GM12873 (cell line): ENCODE results near the gene EXOC6.

Experiments
- TF ChIP-seq, protein P1 (sequence below): IDR thresholded peaks from 2 replicates; pipeline ENCODE4 v1.5.1; 2012; ENCODE audit warnings: low read depth, mild to moderate bottlenecking, moderate library complexity, low read length, control low read depth; ENCODE audit not compliant: insufficient read depth; ENCODE audit errors: missing control alignments

Gene EXOC6

DNA sequence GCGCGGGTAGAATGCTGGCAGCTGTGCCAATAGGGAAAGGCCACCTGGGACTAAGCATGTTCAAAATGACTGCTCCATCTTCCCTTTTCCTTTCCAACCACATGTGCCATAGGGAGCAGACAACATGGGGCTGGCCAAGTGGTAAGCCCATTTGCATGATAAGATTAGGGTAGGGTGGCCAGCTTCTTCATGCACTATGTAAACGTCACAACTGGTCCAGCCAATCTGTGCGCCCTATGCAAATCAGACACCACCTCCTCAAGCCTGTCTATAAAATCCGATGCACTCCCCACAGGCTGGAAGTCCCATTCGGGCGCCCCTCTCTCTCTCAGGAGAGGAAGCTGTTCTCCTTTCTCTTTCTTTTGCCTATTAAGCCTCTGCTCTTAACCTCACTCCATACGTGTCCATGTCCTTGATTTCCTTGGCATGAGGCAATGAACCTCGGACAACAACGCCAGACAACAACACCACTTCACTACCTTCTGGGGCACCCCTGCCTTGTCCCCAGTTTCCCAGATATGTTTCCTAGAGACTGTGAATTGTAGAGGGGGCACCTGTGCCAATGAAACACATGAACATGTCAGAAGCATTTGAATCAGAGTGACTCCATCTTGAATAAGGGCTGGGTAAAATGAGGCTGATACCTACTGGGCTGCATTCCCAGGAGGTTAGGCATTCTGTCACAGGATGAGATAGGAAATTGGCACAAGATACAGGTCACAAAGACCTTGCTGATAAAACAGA lies 19.1 kb upstream of the EXOC6 start:
- TF ChIP-seq, protein P1, sequence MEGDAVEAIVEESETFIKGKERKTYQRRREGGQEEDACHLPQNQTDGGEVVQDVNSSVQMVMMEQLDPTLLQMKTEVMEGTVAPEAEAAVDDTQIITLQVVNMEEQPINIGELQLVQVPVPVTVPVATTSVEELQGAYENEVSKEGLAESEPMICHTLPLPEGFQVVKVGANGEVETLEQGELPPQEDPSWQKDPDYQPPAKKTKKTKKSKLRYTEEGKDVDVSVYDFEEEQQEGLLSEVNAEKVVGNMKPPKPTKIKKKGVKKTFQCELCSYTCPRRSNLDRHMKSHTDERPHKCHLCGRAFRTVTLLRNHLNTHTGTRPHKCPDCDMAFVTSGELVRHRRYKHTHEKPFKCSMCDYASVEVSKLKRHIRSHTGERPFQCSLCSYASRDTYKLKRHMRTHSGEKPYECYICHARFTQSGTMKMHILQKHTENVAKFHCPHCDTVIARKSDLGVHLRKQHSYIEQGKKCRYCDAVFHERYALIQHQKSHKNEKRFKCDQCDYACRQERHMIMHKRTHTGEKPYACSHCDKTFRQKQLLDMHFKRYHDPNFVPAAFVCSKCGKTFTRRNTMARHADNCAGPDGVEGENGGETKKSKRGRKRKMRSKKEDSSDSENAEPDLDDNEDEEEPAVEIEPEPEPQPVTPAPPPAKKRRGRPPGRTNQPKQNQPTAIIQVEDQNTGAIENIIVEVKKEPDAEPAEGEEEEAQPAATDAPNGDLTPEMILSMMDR: no peak

DNA sequence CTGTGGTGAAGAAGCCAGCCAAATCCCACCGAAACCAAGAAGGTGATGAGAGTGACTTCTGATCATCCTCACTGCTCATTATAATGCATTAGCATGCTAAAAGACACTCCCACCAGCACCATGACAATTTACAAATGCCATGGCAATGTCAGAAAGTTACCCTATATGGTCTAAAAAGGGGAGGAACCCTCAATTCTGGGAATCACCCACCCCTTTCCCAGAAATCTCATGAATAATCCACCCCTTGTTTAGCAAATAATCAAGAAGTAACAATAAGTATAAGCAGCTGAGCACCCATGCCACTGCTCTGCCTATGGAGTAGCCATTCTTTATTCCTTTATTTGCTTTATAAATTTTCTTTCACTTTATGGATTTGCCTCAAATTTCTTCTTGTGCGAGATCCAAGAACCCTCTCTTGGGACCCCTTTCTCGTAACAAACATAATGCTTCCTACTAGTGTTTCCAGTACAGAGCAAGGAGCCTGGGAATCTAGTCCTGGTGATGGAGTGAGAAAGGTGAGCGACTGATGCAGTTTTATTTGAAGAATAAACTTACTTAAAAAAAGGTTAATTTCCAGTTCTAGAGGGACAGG lies 18.4 kb upstream of the EXOC6 start:
- TF ChIP-seq, protein P1: no peak

DNA sequence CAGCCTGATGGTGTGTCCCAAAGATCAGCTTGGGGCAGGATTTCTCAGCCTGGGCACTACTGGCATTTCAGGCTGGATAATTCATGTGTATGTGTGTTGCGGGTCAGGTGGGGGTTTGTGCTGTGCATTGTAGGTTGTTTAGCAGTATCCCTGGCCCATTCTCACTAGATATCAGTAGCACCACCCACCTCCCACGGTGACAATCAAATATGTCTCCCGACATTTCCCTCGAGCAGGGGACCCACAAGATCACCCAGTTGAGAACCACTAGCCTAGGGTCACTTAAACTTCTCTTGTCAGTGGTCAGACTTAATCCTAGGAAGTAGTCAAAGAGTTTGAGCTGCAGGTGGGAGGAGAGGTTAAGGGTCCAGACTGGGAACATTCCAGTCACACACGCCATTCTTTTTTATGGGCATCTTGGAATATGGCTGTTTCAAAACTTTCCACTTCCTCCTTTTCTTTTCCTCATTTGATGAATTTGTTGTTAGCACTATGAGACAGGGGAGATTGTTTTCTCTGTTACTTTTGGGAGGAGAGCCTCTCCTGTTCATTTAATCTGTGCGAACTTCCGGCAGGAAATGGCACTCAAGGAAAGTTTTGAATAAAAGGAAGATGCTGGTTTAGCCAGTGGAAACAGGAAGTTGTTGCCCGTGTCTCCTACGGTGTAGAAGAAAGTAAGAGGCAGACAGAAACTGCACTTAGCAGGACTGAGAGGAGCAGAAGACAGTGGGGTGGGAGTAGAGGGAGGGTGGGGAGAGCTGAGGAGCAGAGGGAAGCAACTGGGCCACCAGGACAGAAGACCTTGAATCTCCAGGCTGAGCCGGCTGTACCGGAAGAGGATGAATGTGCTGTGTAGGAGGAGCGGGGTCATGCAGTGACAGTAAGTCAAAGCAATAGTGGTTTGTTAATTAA lies 17.6 kb upstream of the EXOC6 start:
- TF ChIP-seq, protein P1: no peak

DNA sequence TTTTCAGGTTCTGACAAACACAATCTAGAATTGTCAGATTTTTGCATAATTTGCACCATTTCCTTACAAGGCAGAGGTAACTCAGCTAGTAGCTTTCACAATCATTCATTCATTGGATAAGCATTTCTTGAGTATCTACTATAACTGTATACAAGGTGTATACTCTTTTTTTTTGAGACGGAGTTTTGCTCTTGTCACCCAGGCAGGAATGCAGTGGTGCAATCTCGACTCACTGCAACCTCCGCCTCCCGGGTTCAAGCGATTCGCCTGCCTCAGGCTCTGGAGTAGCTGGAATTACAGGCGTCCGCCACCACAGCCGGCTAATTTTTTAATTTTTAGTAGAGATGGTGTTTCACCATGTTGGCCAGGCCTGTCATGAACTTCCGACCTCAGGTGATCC lies 16.2 kb upstream of the EXOC6 start:
- TF ChIP-seq, protein P1: no peak

DNA sequence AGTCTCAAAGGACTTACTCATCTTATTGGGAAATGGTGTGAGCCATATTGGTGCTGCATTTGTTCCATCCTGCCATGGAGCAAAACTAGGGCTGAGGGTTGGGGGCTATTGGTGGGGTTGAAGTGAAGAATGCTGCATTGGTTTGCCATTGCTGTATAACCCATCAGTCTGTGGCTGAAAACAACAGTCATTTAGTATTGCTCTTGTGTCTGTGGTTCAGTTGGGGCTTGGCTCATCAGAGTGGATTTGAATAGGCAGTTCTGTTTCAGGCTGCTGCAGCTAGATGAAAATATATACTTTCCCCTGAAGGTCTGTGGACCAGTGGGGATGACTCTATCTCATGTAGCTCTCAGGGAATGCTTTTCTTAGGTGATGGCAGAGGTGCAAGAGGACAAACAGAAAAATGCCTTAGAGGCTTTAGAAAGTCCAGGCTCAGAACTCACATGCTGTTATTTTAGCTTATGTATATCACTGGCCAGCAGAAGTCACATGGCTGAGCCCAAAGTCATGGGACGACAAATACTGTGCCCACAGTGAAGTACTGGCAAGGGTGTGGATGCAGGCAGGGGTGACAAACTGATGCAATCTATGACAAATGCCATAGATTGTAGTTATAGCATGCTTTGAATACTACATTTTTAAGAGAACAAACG lies 15.2 kb upstream of the EXOC6 start:
- TF ChIP-seq, protein P1: no peak

DNA sequence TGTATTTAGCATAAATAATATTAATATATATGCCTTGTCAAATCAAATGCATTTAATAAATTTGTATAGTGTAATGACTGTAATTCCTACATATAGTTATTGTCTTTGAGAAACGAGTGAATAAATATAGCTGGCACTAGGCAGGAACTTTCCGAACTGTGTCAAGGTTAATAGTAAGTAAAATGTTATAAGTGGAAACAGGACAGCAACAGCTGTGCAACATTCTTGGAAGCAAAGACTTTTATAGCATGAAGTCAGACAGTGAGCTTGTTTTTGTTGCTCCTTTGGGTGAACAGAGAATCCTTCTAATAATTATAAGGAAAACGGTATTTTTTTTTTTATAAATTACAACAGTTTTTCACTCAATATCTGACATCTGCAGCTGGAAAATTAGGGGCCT lies 14.0 kb upstream of the EXOC6 start:
- TF ChIP-seq, protein P1: no peak
